Lung (tissue), 12 donors: ENCODE data around the gene IFNAR1. TPM values are rescaled to one million over a fixed set of nuclear protein-coding genes. Genes with fewer than 3 reads are reported as not detected.
A peak's percentile ranks its signal among the peaks of the same experiment; 100 is the strongest.

Experiments used
- ATAC-seq: fragments of 200-7000 bp; cut with Tn5 transposase; one replicate; pipeline ENCODE4 v1.9.1; 2020; ENCODE audit warnings: moderate number of reproducible peaks; ENCODE audit not compliant: insufficient read depth, low FRiP score
- DNase-seq, 3 donors: peaks; one replicate each; pipeline ENCODE4 v3.0.0-alpha.2; 2013 to 2017
- H3K27ac ChIP-seq, 2 donors: one replicate each; pipeline ENCODE4 v1.5.1; 2013; ENCODE audit warnings: mild to moderate bottlenecking in 2 of 2, moderate library complexity in 2 of 2, control low read depth in 1 of 2, inconsistent platforms in 1 of 2, low read depth in 1 of 2, low read length in 1 of 2
- H3K27me3 ChIP-seq, 3 donors: one replicate each; pipeline ENCODE4 v1.5.1; 2013; ENCODE audit warnings: low read length in 2 of 3; ENCODE audit not compliant: control insufficient read depth in 3 of 3, insufficient read depth in 3 of 3
- H3K36me3 ChIP-seq, 4 donors: one replicate each; pipeline ENCODE4 v1.5.1; 2013; ENCODE audit warnings: low read length in 4 of 4, mild to moderate bottlenecking in 1 of 4, moderate library complexity in 1 of 4; ENCODE audit not compliant: control insufficient read depth in 4 of 4, insufficient read depth in 4 of 4
- H3K4me1 ChIP-seq, 5 donors: one replicate each; pipeline ENCODE4 v1.5.1; 2013; ENCODE audit warnings: low read length in 5 of 5, mild to moderate bottlenecking in 2 of 5, moderate library complexity in 1 of 5; ENCODE audit not compliant: control insufficient read depth in 5 of 5, insufficient read depth in 5 of 5
- H3K4me3 ChIP-seq: one replicate; pipeline ENCODE4 v1.5.1; 2013; ENCODE audit warnings: mild to moderate bottlenecking, control low read depth, moderate library complexity
- H3K9ac ChIP-seq, 2 donors: one replicate each; pipeline ENCODE4 v1.5.1; 2013; ENCODE audit warnings: low read length in 2 of 2, control low read depth in 1 of 2; ENCODE audit not compliant: insufficient read depth in 1 of 2
- H3K9me3 ChIP-seq, 4 donors: one replicate each; pipeline ENCODE4 v1.5.1; 2013; ENCODE audit warnings: low read length in 3 of 4, mild to moderate bottlenecking in 1 of 4, moderate library complexity in 1 of 4; ENCODE audit not compliant: control insufficient read depth in 4 of 4, insufficient read depth in 3 of 4
- CTCF ChIP-seq: IDR thresholded peaks from 2 replicates; pipeline ENCODE4 v1.5.1; 2012; ENCODE audit warnings: mild to moderate bottlenecking; ENCODE audit errors: control extremely low read depth, extremely low read depth
- WGBS, 2 donors: extraction: QIAGEN DNeasy Blood & Tissue Kit; methylation state at CpG; one replicate each; pipeline ENCODE4 v1.1.7; 2013; 5-methylcytosine and 5-hydroxymethylcytosine counted together
- polyA plus RNA-seq, 2 donors: library from polyadenylated mRNA; stranded (reverse); fragments of 200-250 nt; gene quantifications; one replicate each; pipeline ENCODE4 v1.2.1, GENCODE V29; 2013
- total RNA-seq, 2 donors: library from RNA; depleted of rRNA in 1 of 2; stranded (reverse); fragments of >200 nt in 1 of 2; gene quantifications; one replicate each; pipeline ENCODE4 v1.2.1, GENCODE V29; 2014 to 2021
- donor health status: control.
- donor health status: control.
- donor health status: Bipolar disorder and iron deficiency.
- donor health status: healthy.
- donor health status: DM: yes; HTN: yes; CAD: no.

The IFNAR1 gene
- total and polyA plus RNA-seq, 4 donors = 14.3 to 58.7 (median 51.4) TPM

GRCh38 chr21:33286600-33287456 is 37.9 kb upstream of the IFNAR1 start:
- peak overlapping the region; percentile 61 to 62 for H3K27ac ChIP-seq
- H3K4me1 ChIP-seq = peaks cover 0 to 17% (median 4%) of the 10 kb centered on the region in 5 donors
- H3K9me3 ChIP-seq = peaks cover 0 to 3% (median 0%) of the 10 kb centered on the region in 4 donors
- WGBS, 2 donors = 48 to 64% methylated on average over 15 of the region's 15 CpGs
- TF ChIP-seq CTCF = no peak
- H3K27me3 ChIP-seq = no peaks in the 10 kb centered on the region
- H3K36me3 ChIP-seq = peaks cover 6 to 33% (median 12%) of the 10 kb centered on the region in 4 donors
- no peak overlapping the region for H3K4me3 ChIP-seq
- peak; percentile 54 to 62 (median 57) for DNase-seq
- ATAC-seq = peak; percentile 44
- H3K9ac ChIP-seq = peak overlapping the region in 1 of 2 donors; percentile 47

- Histone ChIP-seq H3K36me3 (peaks cover 0 to 33% (median 14%) of the 10 kb centered on the region in 4 donors), H3K27ac (peak overlapping the region in 1 of 2 donors; percentile 57), H3K9me3 (no peaks in the 10 kb centered on the region), H3K27me3 (no peaks in the 10 kb centered on the region), H3K9ac (no peak overlapping the region), H3K4me3 (no peak overlapping the region), H3K4me1 (peaks cover 0 to 17% (median 10%) of the 10 kb centered on the region in 5 donors)
- TF ChIP-seq CTCF = no peak
- 61 to 89% methylated on average over 11 of the region's 11 CpGs for WGBS, 2 donors
- DNase-seq (no peak), ATAC-seq (no peak)
Measured at GRCh38 chr21:33289199-33289819, 35.5 kb upstream of the IFNAR1 start.

DNA sequence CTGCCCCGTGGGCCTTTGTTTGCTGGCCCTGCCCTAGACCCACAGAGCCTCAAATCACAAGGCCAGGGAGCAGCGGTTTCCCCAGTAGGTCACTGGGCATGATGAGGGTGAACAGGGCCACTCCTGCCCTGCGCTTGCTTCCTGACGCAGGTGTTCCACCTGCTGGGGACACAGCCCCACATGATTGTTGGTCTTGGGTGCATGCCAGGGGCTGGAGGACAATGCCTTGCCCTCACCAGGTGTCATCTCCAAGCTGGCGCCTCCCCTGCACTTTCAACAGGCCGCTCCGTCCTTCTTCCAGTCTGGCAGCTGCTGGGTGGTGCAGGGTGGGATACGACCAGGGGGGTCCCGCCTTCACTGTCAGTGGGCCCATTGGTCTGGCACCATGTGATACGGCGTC is 34.3 kb upstream of the IFNAR1 start:
- Histone ChIP-seq H3K27me3 (no peaks in the 10 kb centered on the region), H3K9me3 (no peaks in the 10 kb centered on the region), H3K36me3 (peaks cover 0 to 28% (median 8%) of the 10 kb centered on the region in 4 donors), H3K27ac (no peak overlapping the region), H3K4me3 (no peak overlapping the region), H3K4me1 (peaks cover 0 to 17% (median 10%) of the 10 kb centered on the region in 5 donors), H3K9ac (no peak overlapping the region)
- 92 to 96% methylated on average over 11 of the region's 11 CpGs for WGBS, 2 donors
- DNase-seq (no peak), ATAC-seq (no peak)
- no peak for TF ChIP-seq CTCF
